HepG2 (cell line): ENCODE results near the gene CERS6. TPM values are rescaled to one million over a fixed set of nuclear protein-coding genes. Genes with fewer than 3 reads are reported as not detected.

Source experiments
- ADNP ChIP-seq: sonication (generic); formaldehyde crosslinking; IDR thresholded peaks from 2 replicates; pipeline ENCODE4 v1.4.0; 2020; ENCODE audit warnings: missing genetic modification reagents
- BATF2 ChIP-seq: sonication (generic); formaldehyde crosslinking; IDR thresholded peaks from 2 replicates; pipeline ENCODE4 v1.8.0; 2022; ENCODE audit warnings: mild to moderate bottlenecking, missing genetic modification reagents, moderate library complexity
- DMTF1 ChIP-seq: sonication (generic); formaldehyde crosslinking; IDR thresholded peaks from 2 replicates; pipeline ENCODE4 v1.4.0; 2020; ENCODE audit warnings: mild to moderate bottlenecking, missing genetic modification reagents
- DNMT3B ChIP-seq: conservative IDR thresholded peaks from 2 replicates; pipeline ENCODE4 v1.6.1; 2016; ENCODE audit warnings: missing biosample characterization, control low read depth
- GLMP ChIP-seq: sonication (generic); formaldehyde crosslinking; IDR thresholded peaks from 2 replicates; pipeline ENCODE4 v1.9.0; 2021; ENCODE audit warnings: missing genetic modification reagents, mild to moderate bottlenecking, borderline replicate concordance
- HNRNPLL ChIP-seq: fragments of 200-400 bp; formaldehyde crosslinking; IDR thresholded peaks from 2 replicates; pipeline ENCODE4 v1.6.1; 2017; ENCODE audit warnings: mild to moderate bottlenecking, low read depth, low read length; ENCODE audit not compliant: poor library complexity, severe bottlenecking
- HOXA3 ChIP-seq: sonication (generic); formaldehyde crosslinking; IDR thresholded peaks from 2 replicates; pipeline ENCODE4 v1.5.0; 2020; ENCODE audit warnings: missing genetic modification reagents
- IRF9 ChIP-seq: sonication (generic); formaldehyde crosslinking; IDR thresholded peaks from 2 replicates; pipeline ENCODE4 v1.8.0; 2022; ENCODE audit warnings: missing genetic modification reagents, mild to moderate bottlenecking, borderline replicate concordance
- KAT2B ChIP-seq: fragments of 150-350 bp; IDR thresholded peaks from 2 replicates; pipeline ENCODE4 v1.6.1; 2014; ENCODE audit warnings: low read depth, low read length, borderline replicate concordance
- MTA3 ChIP-seq: sonication (generic); formaldehyde crosslinking; IDR thresholded peaks from 2 replicates; pipeline ENCODE4 v1.4.0; 2020; ENCODE audit warnings: missing genetic modification reagents
- MXD3 ChIP-seq: IDR thresholded peaks from 2 replicates; pipeline ENCODE4 v1.6.1; 2016; ENCODE audit warnings: mild to moderate bottlenecking, missing biosample characterization, missing genetic modification reagents
- NFE2L2 ChIP-seq: fragments of 150-350 bp; IDR thresholded peaks from 2 replicates; pipeline ENCODE4 v1.6.1; 2014; ENCODE audit warnings: low read length
- STAT5B ChIP-seq: sonication (generic); formaldehyde crosslinking; IDR thresholded peaks from 2 replicates; pipeline ENCODE4 v1.4.0; 2020; ENCODE audit warnings: missing genetic modification reagents
- TCF7L2 ChIP-seq: IDR thresholded peaks from 2 replicates; pipeline ENCODE4 v1.6.1; 2011; ENCODE audit warnings: mild to moderate bottlenecking, low read depth, low read length, moderate library complexity
- TFAP4 ChIP-seq: sonication (generic); IDR thresholded peaks from 2 replicates; pipeline ENCODE4 v1.6.1; 2016; ENCODE audit warnings: low read depth, borderline replicate concordance
- ZBTB7A ChIP-seq: sonication (generic); formaldehyde crosslinking; IDR thresholded peaks from 2 replicates; pipeline ENCODE4 v1.8.0; 2022; ENCODE audit warnings: mild to moderate bottlenecking, missing genetic modification reagents
- ZFP82 ChIP-seq: sonication (generic); formaldehyde crosslinking; IDR thresholded peaks from 2 replicates; pipeline ENCODE4 v1.5.1; 2020; ENCODE audit warnings: mild to moderate bottlenecking, missing genetic modification reagents, borderline replicate concordance
- ZMYM3 ChIP-seq: sonication (generic); formaldehyde crosslinking; IDR thresholded peaks from 2 replicates; pipeline ENCODE4 v1.5.1; 2020; ENCODE audit warnings: mild to moderate bottlenecking, missing genetic modification reagents
- ZNF720 ChIP-seq: sonication (generic); formaldehyde crosslinking; IDR thresholded peaks from 2 replicates; pipeline ENCODE4 v1.4.0; 2020; ENCODE audit warnings: missing genetic modification reagents
- ZNF775 ChIP-seq: sonication (generic); formaldehyde crosslinking; IDR thresholded peaks from 2 replicates; pipeline ENCODE4 v1.4.0; 2020; ENCODE audit warnings: missing genetic modification reagents, mild to moderate bottlenecking, moderate library complexity, borderline replicate concordance
- ZNF800 ChIP-seq: sonication (generic); formaldehyde crosslinking; IDR thresholded peaks from 2 replicates; pipeline ENCODE4 v1.4.0; 2020; ENCODE audit warnings: missing genetic modification reagents
- ZNF883 ChIP-seq: sonication (generic); formaldehyde crosslinking; IDR thresholded peaks from 2 replicates; pipeline ENCODE4 v1.5.1; 2020; ENCODE audit warnings: mild to moderate bottlenecking, missing genetic modification reagents; ENCODE audit errors: not compliant biosample characterization
- ZSCAN22 ChIP-seq: sonication (generic); formaldehyde crosslinking; IDR thresholded peaks from 2 replicates; pipeline ENCODE4 v1.4.0; 2020; ENCODE audit warnings: mild to moderate bottlenecking, missing genetic modification reagents
- polyA plus RNA-seq, 8 experiments: library from polyadenylated mRNA; depleted of rRNA in 3 of 8; stranded (reverse) in 7 of 8; unstranded in 1 of 8; fragments of >200 nt; fragmentation: Illumina TruSeq in 4 of 8; extraction: Trizol in 4 of 8; gene quantifications; 2 replicates each; pipeline versions ENCODE4 v1.2.1 to v1.2.3, GENCODE V29; 2011 to 2016; ENCODE audit warnings: low read depth in 4 of 8, missing spikeins in 1 of 8, mixed read lengths in 1 of 8; ENCODE audit not compliant: insufficient read depth in 1 of 8
- total RNA-seq, 5 experiments: library from RNA; depleted of rRNA; stranded (reverse); fragments of >200 nt; fragmentation: Illumina TruSeq; extraction: Trizol; gene quantifications; 2 replicates each; pipeline ENCODE4 v1.2.3, GENCODE V29; 2016; ENCODE audit warnings: low read depth in 1 of 5

CERS6 gene
- total and polyA plus RNA-seq, 2 of the 13 experiments (the other 11 are each of a cell fraction or from before 2014, with no cell fraction given): 10.1 to 20.3 TPM

GRCh38 chr2:168494190-168494711 is 38.2 kb downstream of the CERS6 start (continued):
- TF ChIP-seq DMTF1 (CRISPR knock-in tag): no peak
- TF ChIP-seq STAT5B (CRISPR knock-in tag): no peak
- TF ChIP-seq ZFP82 (CRISPR knock-in tag): no peak
- TF ChIP-seq HOXA3: no peak
- no peak for TF ChIP-seq ZNF775 (CRISPR knock-in tag)
- no peak for TF ChIP-seq IRF9 (CRISPR knock-in tag)
- TF ChIP-seq ZBTB7A: no peak
- TF ChIP-seq MXD3: no peak
- TF ChIP-seq BATF2 (CRISPR knock-in tag): no peak
- TF ChIP-seq ADNP: no peak
- no peak for TF ChIP-seq ZNF883
- TF ChIP-seq ZNF720 (CRISPR knock-in tag): no peak
- no peak for TF ChIP-seq DNMT3B
- TF ChIP-seq KAT2B: no peak
- TF ChIP-seq HNRNPLL: no peak
- no peak for TF ChIP-seq TCF7L2
- no peak for TF ChIP-seq GLMP (CRISPR knock-in tag)
- 0 out of 2 replicates have a peak, but pooled peaks have one; percentile 50 for TF ChIP-seq ZMYM3 (CRISPR knock-in tag)
- TF ChIP-seq ZNF800 (CRISPR knock-in tag): 0 out of 2 replicates have a peak, but pooled peaks have one; percentile 51
- TF ChIP-seq NFE2L2: no peak
- no peak for TF ChIP-seq MTA3 (CRISPR knock-in tag)
- TF ChIP-seq ZSCAN22 (CRISPR knock-in tag): no peak
- no peak for TF ChIP-seq TFAP4
